NCI-H2171 (cell line): ENCODE data around the gene LRRC30.
"Not testable (repeated sequence)": the region's sequence is repeated elsewhere in the genome, so short reads cannot be mapped to it uniquely, and the experiment has no call there.

ENCODE experiments used
- DNase-seq: peaks from one replicate; lab custom pipeline; 2025; lab: John Stamatoyannopoulos, UW

The LRRC30 gene

DNA sequence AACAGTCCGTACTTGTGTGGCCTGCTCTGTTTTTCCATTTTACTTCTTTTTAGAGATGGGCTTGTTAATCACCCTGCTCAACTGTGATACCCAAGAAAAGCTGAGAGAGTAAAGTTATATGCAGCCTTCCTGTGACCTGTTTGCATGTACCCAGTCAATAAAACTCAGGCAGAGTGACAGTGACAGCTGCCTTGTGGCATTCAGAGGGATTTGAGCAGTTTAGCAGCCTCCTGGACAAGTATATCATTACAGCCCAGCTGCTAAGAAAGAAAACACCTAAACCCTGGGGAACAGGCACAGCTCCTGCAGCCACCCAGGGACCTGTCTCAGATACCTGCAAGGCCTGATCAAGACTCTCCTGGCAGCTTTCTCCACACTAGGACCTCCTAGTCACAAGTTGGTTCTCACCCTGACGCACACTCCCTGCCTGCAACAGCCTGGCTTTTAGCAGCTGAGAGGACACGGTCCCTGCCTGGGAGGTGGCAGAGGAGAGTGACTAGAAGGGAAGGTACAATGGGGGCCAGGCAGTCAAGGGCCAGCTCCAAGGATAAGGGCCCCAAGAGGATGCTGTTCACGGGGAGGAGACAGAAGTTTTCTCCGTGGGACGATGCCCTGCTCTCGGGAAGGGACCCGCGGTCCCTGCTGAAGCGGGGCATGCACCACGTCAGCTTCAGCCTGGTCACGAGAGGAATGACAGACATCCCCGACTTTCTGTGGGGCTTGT, at the start of gene LRRC30:
Gene LRRC30, plus strand, starts transcription at position 464 of the 724 bp plus-strand sequence. Its CDS starts 50 bp downstream, at position 514.
- DNase-seq, result peak; percentile 75

DNA sequence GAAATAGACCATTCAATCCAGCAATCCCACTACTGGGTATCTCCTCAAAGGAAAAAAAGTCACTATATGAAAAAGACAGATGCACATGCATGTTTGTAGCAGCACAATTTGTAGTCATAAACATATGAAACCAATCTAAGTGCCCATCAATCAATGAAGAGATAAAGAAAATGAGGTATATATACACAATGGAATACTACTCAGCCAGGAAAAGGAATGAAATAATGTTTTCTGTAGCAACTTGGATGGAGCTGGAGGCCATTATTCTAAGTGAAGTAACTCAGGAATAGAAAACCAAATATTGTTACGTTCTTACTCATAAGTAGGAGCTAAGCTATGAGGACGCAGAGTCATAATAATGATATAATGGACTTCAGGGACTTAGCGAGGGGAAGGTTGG, 45.2 kb upstream of the LRRC30 start:
- DNase-seq, result no peak

DNA sequence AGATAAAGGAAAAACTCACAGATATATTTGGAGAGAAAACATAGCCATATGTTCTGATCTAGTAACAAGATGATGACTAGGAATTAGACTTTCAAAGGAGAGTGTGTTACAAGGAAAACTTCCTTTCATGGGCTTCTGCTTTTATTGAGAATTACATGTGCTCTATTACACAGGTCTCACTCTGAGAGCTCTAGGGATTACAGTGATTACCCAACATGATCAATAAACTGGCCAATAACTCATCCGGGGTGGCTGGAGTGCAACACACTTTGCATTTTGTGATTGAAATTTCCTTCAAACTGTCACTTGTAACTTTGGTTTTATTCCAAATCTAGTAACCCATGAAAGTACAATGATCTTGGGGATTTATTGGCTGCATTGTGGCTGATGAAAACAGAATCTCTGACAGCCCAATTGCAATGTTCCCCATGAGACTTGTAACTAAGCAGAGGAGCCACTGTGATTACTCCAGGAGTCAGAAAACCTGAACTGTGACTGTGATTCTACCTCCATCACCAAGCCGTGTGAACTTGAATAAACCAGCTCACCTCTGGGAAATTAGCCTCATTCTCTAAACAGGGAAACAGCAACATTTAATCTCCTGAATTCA, 40.2 kb upstream of the LRRC30 start:
- no peak for DNase-seq

GRCh38 chr18:7191736-7192135, 39.2 kb upstream of the LRRC30 start:
- DNase-seq, result no peak

GRCh38 chr18:7195266-7195665, 35.6 kb upstream of the LRRC30 start:
- no peak for DNase-seq

GRCh38 chr18:7196421-7196820, 34.5 kb upstream of the LRRC30 start:
- no peak for DNase-seq

- DNase-seq, result no peak
Observed at GRCh38 chr18:7197854-7198253, 33.0 kb upstream of the LRRC30 start.

DNA sequence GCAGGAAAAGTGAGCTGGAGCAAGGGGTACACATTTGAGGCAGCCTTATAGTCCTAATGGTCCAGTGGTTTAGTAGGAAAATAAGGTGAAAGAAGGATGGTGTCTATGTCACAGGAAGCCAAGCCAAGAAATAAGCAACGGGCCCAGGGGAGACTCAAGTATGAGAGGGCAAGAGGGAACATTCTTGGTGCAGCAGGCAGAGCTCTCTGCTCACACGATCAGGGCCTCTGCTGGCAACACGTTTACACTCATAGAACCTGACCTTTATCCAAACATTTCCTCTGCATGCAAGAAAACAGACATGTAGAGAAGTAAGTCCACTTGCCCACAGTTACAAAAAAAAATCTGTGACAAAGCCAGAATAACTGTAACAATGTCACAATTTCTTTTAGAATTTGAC, 32.6 kb upstream of the LRRC30 start:
- DNase-seq, result no peak

DNA sequence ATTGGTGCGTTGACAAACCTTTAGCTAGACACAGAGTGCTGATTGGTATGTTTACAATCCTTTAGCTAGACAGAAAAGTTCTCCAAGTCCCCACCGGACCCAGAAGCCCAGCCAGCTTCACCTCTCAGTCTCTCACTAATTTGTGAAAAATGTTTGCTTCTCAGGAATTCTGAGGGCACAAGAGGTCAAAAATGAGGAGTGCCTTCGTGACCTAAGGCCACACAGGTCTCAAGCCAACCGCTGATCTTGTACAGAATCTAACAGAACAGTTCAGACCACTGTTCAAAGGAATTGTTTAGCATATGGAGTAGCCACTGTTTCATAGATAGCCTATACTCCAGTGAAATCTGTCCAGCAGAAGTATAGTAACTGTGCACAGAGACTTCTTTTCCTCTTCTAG, 29.8 kb upstream of the LRRC30 start:
- DNase-seq, result no peak

DNA sequence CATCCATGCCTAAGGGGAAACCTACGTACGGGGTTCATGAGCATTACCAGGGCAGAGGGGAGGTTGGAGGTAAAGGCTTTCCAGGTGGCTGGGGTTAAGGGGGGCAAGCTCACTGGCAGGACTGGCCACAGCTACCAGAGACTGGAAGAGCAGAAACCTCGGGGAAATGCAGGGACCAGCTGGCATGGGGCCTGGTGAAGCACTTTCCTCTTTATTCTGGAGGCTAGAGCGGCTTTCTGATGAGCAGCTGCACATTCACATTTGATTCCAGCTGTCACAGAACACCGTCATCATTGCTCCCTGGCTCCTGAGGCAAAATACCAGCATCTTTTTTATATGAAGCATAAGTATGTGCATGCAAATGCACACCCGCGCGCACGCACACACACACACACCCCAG, 28.7 kb upstream of the LRRC30 start:
- peak; percentile 23 for DNase-seq

GRCh38 chr18:7203601-7204000, 27.3 kb upstream of the LRRC30 start:
- not testable (repeated sequence) for DNase-seq

DNA sequence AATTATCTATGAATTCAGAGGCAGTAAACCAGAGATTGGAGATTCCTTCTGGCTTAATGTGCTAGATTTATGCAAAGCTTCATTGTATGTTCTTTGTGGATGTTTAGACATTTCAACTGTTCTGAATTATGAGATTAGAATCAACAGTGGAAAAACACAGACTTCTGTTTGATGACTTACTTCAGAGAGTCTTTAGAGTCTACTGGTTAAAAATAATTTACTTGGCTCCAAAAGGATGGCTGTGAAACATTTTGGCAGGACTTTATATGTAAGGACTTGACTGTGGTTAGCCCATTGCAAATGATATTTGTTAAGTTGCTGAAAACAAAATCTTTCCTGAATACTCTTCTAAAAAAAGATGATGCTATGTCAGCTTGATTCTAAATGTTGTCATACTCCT, 25.5 kb upstream of the LRRC30 start:
- no peak for DNase-seq

GRCh38 chr18:7206217-7206616, 24.7 kb upstream of the LRRC30 start:
- DNase-seq, result peak; percentile 6

- no peak for DNase-seq
Observed at GRCh38 chr18:7207366-7207915, 23.4 kb upstream of the LRRC30 start.

GRCh38 chr18:7221424-7222155, 9.3 kb upstream of the LRRC30 start:
- DNase-seq, result peak; percentile 60

- DNase-seq, result no peak
Observed at GRCh38 chr18:7224198-7224597, 6.7 kb upstream of the LRRC30 start.

DNA sequence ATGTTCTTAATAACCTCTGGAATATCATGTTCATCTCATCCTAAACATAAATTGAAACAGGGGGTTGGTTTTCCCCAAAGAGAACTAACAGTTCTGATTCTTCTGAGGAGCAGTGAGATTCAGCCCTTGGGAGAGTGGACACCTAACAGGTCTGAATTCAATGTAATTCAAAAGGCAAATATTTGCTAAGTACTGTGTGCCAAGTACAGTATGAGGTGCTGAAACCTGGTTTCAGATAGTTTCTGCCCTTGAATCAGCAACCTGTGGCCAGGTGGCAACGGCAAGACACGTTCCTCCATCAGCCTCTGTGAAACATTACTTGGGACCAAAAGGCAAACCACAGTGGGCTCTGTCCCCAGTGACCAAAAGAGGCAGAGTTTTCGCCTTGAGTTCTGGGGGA, 1.3 kb downstream of the LRRC30 start:
- DNase-seq, result no peak

GRCh38 chr18:7233134-7233810, 2.4 kb downstream of the LRRC30 start:
- peak; percentile 18 for DNase-seq

GRCh38 chr18:7234091-7234490, 3.2 kb downstream of the LRRC30 start:
- no peak for DNase-seq

GRCh38 chr18:7234956-7235355, 4.1 kb downstream of the LRRC30 start:
- no peak for DNase-seq

GRCh38 chr18:7236072-7236471, 5.2 kb downstream of the LRRC30 start:
- DNase-seq, result no peak

- no peak for DNase-seq
Observed at GRCh38 chr18:7236933-7237332, 6.0 kb downstream of the LRRC30 start.
